NOMO-1 treated with dmso at 0.1 percent for 144 hours (cell line): Measurements from ENCODE around the gene CAPRIN2.

Experiments
- DNase-seq: peaks from one replicate; lab custom pipeline; 2025; ENCODE audit not compliant: unreplicated experiment; lab: John Stamatoyannopoulos, UW

The CAPRIN2 gene

DNA sequence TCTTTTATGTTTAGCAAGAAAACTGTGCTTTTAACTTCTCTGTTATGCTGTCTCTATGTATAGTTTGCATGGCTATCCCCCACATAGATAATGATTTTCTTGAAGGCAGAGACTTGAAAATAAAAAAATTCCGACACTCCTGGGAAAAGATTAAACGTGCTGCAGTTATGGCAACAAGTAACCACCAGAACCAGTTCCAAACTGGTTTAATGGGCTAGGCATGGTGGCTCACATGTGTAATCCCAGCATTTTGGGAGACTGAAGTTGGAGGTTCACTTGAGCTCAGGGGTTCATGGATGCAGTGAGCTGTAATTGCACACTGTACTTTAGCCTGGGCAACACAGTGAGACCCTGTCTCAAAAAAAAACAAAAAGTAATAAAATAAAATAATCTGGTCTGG, 15.1 kb upstream of the CAPRIN2 start:
- no peak for DNase-seq

DNA sequence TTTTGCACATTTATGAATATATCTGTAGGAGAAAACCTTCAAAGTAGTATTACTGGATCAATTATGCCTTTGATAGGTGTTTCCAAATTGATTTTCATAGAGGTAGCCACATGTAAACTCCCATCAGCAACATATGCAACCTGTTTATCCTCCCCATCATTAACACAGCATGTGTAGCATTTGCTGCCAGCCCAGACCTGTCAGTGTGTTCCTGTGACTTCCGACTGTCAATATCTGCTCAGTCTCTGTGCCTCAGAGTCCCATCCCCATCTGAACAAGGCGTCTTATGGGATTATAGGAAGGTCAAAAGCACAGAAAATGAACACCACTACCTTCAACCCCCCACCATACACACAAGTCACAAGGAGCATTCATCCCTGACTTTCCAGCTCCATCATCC, 9.5 kb upstream of the CAPRIN2 start:
- no peak for DNase-seq

- no peak for DNase-seq
These were observed 8.3 kb upstream of the CAPRIN2 start for GRCh38 chr12:30763053-30763452.

GRCh38 chr12:30761730-30762129, 7.0 kb upstream of the CAPRIN2 start:
- DNase-seq: no peak

GRCh38 chr12:30757316-30757715, 2.6 kb upstream of the CAPRIN2 start:
- DNase-seq: no peak

DNA sequence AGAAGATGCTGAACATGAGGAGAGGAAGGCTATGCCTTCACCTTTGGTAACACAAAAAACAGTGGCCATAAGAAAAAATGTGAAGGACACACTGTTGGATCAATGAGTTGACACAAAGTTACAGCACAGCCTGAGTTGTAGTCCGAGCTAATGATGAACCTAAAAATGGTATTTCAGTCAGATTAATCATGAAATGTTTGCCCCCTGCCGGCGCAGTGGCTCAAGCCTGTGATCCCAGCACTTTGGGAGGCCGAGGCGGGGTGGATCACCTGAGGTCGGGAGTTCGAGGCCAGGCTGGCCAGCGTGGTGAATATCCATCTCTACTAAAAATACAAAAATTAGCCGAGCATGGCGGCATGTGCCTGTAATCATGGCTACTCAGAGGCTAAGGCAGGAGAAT, 1.3 kb upstream of the CAPRIN2 start:
- DNase-seq: no peak

DNA sequence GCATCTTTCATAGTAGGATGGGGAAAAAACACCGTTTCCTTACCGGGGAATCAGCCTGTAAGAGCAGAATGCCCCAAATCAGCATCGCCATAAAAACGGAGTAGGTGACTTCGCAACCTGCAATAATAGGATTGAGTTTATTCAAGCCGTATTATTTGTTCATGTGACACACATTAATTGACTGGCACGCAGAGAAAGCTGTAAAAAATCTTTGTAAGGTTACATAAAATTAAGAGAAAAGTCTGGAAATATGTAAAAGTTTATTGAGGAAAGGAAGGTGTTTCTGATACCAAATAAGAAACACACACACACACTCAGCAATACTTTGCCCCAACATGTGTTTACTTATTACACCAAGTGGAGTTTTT, 628 bp upstream of the CAPRIN2 start:
- no peak for DNase-seq

- no peak for DNase-seq
These were observed 385 bp downstream of the CAPRIN2 start for GRCh38 chr12:30754383-30754749.

DNA sequence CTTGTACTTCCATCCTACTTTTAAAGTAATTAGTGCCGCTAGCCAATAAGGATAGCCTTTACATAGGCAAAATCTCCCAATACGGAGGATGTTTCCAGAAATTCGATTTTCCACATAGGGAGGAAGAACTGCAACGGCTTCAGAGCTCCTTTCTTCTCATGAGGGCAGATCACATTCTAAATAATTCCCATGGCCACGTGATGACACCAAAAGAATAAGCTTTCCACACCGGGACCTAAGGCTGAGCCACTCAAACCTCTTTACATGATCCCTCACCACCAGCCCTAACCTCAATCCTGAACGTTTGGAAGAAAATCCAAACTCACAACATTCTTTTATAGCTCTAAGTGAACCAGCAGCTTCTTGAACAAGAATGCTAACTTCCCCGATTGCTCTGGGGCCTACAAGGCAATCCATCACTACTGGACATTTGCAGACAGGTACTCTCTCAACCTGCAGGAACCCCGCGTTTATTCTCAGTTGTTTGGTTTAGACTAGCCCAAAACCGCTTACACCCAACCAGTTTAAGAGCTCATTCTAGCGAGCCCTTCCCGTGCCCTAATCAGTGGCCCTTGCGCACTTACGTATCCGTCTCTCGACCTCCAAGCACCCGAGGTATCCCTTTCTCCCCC, 884 bp downstream of the CAPRIN2 start:
- DNase-seq: no peak

DNA sequence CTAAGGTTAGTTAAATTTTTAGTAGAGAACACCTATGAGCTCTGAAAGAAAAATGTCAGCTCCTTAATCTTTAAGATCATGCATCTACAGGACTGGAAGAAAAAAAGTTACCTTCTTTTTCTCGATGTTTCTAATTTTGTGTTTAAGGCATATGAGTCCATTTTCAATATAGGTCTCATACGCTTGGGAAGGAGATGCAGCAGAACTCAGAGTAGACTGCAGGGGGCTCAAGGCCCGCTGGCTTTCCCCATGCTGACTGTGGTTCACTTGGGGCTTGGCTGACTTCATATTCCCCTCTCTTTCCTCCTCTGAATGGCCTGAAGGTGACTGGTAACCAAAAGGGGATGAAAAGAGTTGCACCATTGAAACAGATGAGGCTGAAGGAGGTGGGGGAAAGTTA, 1.5 kb downstream of the CAPRIN2 start:
- DNase-seq: no peak

DNA sequence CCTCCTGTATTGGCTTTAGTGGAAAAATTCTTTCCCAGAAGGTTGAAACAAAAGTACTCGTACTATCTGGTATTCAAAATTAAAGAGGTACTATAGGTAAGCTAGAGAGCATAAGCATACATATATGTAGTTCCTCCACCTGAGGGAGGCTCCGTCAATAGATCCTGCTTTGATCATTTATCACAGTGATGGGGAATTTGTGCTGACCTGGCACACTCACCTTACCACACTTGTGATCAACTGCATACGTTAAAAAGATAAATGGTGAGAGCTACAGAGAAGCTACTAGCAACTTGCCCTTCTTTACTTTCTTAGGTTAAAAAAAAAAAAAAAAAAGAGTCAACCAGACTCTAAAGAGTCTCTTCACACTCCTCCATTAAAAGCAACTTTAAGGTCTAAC, 2.5 kb downstream of the CAPRIN2 start:
- DNase-seq: no peak

DNA sequence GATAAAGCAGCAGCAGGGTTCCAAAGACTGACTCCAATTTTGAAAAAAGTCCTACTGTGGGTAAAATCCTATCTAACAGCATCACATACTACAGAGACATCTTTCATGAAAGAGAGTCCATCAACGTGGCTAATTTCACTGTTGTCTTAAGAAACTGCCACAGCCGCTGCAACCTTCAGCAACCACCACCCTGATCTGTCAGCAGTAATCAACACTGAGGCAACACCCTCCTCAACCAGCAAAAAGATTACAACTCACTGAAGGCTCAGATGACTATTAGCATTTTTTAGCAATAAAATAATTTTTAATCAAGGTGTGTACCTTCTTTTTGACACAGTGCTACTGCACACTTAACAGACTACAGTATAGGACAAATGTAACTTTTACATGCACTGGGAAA, 6.6 kb downstream of the CAPRIN2 start:
- DNase-seq: no peak

DNA sequence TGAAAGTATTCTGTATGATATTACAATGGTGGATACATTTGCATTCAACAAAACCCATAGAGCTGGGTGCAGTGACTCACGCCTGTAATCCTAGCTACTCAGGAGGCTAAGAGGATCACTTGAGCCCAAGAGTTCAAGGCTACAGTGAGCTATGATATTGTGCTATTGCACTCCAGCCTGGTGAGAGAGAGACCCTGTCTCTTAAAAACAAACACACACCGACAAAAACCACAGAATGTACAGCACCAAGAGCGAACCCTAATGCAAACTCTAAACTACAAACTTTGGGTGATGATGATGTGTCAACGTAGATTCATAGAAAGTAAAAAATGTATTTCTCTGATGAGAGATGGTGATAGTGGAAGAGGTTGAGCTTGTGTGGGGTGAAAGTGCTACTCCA, 8.6 kb downstream of the CAPRIN2 start:
- DNase-seq: no peak

- DNase-seq: no peak
These were observed 10.4 kb downstream of the CAPRIN2 start for GRCh38 chr12:30744321-30744720.

DNA sequence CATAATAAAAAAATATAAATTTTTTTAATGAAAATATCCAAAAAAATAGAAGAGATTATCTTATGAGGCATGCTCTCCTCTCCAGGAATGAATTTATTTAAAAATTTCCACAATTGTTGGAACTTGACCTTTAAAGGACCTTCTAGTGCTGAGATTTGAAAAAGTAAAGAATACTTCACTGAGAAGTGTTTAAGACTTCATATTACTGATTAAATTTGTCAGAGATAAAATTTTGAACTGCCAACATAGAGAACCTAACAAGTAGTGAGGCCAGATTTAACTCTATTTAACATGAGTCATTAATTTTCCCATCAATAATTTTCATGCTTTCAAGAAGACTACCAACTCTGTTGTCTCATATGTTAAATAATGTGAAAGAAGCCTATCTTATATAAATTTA, 14.5 kb downstream of the CAPRIN2 start:
- no peak for DNase-seq

DNA sequence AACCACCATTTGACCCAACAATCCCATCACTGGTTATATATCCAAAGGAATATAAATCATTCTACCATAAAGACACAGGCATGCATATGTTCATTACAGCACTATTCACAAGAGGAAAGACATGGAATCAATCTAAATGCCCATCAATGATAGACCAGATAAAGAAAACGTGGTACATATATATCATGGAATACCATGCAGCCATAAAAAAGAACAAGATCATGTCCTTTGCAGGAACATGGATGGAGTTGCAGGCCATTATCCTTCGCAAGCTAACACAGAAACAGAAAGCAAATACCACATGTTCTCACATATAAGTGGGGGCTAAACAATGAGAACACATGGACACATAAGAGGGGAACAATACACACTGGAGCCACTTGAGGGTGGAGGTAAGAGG, 15.7 kb downstream of the CAPRIN2 start:
- no peak for DNase-seq

- DNase-seq: no peak
These were observed 21.7 kb downstream of the CAPRIN2 start for GRCh38 chr12:30732954-30733637.

GRCh38 chr12:30730011-30730410, 24.7 kb downstream of the CAPRIN2 start:
- DNase-seq: no peak

GRCh38 chr12:30729547-30729946, 25.2 kb downstream of the CAPRIN2 start:
- DNase-seq: no peak

DNA sequence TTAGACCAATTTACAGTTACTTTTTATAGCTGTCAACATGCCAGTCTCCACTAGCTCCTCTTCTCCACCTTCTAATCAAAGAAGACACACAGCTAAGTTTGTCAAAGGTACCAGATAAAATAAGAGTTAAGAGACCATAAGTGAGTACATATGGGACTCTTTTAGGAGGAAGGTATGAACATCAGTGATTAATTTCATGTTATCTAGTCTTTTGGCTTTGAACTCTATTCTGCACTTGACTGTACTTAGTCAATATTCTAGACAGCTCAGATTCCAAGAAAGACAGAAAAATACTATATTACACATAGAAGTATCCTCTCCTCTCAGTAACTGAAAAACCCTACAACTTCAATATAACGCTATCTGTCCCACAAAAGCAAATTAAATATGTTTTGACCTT, 28.1 kb downstream of the CAPRIN2 start:
- DNase-seq: no peak

DNA sequence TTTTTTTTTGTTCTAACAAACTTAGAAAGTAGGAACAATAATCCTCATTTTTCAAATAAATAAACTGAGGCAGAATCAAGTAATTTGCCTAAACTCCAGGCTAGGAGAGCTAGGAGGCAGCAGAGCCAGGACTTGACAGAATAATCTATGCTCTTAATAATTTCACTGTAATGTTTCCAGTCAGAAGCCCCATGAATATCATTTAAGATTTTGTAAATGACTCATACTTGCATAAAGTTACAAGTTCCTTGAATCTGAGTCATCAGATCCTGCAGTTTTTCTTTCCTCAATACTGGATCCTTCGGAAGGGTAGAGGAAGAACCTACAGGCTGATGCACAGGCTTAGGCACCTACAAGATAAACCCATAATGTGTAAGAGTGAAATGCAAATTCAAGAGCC, 29.0 kb downstream of the CAPRIN2 start:
- DNase-seq: no peak

GRCh38 chr12:30719060-30719459, 35.7 kb downstream of the CAPRIN2 start:
- DNase-seq: no peak
